Measurements from ENCODE around the gene TSFM. TPM values are rescaled to one million over a fixed set of nuclear protein-coding genes. Genes with fewer than 3 reads are reported as not detected.

The TSFM gene
- total and polyA plus RNA-seq, 9 of the 15 experiments (the other 6 are each of a cell fraction or from before 2014, with no cell fraction given): 44.6 to 198 (median 60.2) TPM

DNA sequence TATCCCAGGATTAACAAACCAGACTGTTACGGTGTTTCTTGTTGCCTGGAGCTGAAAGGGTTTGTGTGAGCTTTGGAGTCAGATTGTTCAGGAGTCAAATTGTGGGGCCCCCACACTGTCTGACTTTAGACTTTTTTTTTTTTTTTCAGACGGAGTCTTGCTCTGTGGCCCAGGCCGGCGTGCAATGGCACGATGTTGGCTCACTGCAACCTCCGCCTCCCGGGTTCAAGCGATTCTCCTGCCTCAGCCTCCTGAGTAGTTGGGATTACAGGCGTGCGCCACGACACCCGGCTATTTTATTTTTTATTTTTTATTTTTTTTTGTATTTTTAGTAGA, 847 bp downstream of the TSFM start:
- H3K9me3 ChIP-seq (replicated peaks; ENCODE audit: control insufficient read depth, insufficient read depth, low read depth, low read length): no peaks in the 10 kb centered on the region
- peaks cover 53% of the 10 kb centered on the region for H3K36me3 ChIP-seq (ENCODE audit: control insufficient read depth, insufficient read depth, low read length)
- BruUV-seq (replicated peaks): no TSS peak
- peak overlapping the region; percentile 89 to 99 for H3K9ac ChIP-seq (ENCODE audit: insufficient read depth in 1 of 2, low read depth in 2 of 2, low read length in 2 of 2)
- 31% methylated on average over 7 of the region's 12 CpGs for WGBS (ENCODE audit: insufficient coverage, low coverage, missing lambda C conversion rate)
- ChIA-PET CTCF (ENCODE audit: low intra/inter-chr PET ratio) (interaction anchor here (0.6 to 1.9 kb wide), 2 partner anchors 121 to 123 kb away, joined by 4 to 14 read pairs; no protein-coding TSS in a partner anchor), POLR2A (interaction anchor here (0.6 to 1.3 kb wide), 9 partner anchors 10 to 41 kb away, joined by 3 to 7 read pairs (median 4); partner anchors contain the start of genes CYP27B1, EEF1AKMT3 and METTL1)
- intact Hi-C loops (cut with micrococcal nuclease): no loop called here
- peak overlapping the region; percentile 75 for H3K27ac ChIP-seq (ENCODE audit: extremely low read depth, low read depth, low read length)
- H3K9me1 ChIP-seq (ENCODE audit: control insufficient read depth, insufficient read depth, low read length): no peaks in the 10 kb centered on the region
- no peaks in the 10 kb centered on the region for H3K27me3 ChIP-seq (ENCODE audit: control insufficient read depth in 2 of 2, insufficient read depth in 2 of 2, low read length in 2 of 2)
- TF ChIP-seq HDAC8 (tag; IDR thresholded peaks at IDR 0.05): no peak
- TF ChIP-seq ASH1L (IDR thresholded peaks at IDR 0.05; ENCODE audit: borderline replicate concordance, low read depth, partially characterized antibody): no peak
- TF ChIP-seq, protein P1, sequence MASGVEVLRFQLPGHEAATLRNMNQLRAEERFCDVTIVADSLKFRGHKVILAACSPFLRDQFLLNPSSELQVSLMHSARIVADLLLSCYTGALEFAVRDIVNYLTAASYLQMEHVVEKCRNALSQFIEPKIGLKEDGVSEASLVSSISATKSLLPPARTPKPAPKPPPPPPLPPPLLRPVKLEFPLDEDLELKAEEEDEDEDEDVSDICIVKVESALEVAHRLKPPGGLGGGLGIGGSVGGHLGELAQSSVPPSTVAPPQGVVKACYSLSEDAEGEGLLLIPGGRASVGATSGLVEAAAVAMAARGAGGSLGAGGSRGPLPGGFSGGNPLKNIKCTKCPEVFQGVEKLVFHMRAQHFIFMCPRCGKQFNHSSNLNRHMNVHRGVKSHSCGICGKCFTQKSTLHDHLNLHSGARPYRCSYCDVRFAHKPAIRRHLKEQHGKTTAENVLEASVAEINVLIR (CRISPR knock-in tag; IDR thresholded peaks at IDR 0.05): no peak
- no peak for TF ChIP-seq POLR3A (IDR thresholded peaks at IDR 0.05; ENCODE audit: borderline replicate concordance, extremely low read depth, insufficient read depth, insufficient read length)
- TF ChIP-seq GTF2F1 (IDR thresholded peaks at IDR 0.05; ENCODE audit: low read depth, low read length): no peak
- TF ChIP-seq, protein P2, sequence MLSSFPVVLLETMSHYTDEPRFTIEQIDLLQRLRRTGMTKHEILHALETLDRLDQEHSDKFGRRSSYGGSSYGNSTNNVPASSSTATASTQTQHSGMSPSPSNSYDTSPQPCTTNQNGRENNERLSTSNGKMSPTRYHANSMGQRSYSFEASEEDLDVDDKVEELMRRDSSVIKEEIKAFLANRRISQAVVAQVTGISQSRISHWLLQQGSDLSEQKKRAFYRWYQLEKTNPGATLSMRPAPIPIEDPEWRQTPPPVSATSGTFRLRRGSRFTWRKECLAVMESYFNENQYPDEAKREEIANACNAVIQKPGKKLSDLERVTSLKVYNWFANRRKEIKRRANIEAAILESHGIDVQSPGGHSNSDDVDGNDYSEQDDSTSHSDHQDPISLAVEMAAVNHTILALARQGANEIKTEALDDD (IDR thresholded peaks at IDR 0.05): no peak
- TF ChIP-seq SREBF1 (IDR thresholded peaks at IDR 0.05; ENCODE audit: borderline replicate concordance, low read depth, low read length): no peak
- TF ChIP-seq STAT6 (CRISPR knock-in tag; IDR thresholded peaks at IDR 0.05): no peak
- peak overlapping the region; percentile 96 for H3K4me2 ChIP-seq (ENCODE audit: insufficient read depth, low read length)
- FAIRE-seq (no peak), DNase-seq (ENCODE audit: extremely low read depth in 1 of 4, low spot score in 3 of 4) (no peak), ATAC-seq (peak; percentile 11)
- in situ Hi-C loops (cut with MboI): no loop called here
- H3K4me1 ChIP-seq (replicated peaks in 1 of 2; ENCODE audit: control insufficient read depth in 2 of 2, insufficient read depth in 2 of 2, low read length in 2 of 2): peaks cover 8 to 12% of the 10 kb centered on the region in 2 experiments; a peak in 4 of 5 replicates
- peak overlapping the region; percentile 69 for H3K4me3 ChIP-seq
- peaks cover 28% of the 10 kb centered on the region for H3K79me2 ChIP-seq (ENCODE audit: control insufficient read depth, insufficient read depth, low read length)
- H4K20me1 ChIP-seq (replicated peaks; ENCODE audit: control insufficient read depth, insufficient read depth, low read length): no peaks in the 10 kb centered on the region
- H2AFZ ChIP-seq (ENCODE audit: low read depth, low read length): 0 out of 2 replicates have a peak overlapping the region, but pooled peaks have one; percentile 87

Measured in K562 (cell line).